Raji (cell line): ENCODE data around the gene PFN1.
A peak's percentile ranks its signal among the peaks of the same experiment; 100 is the strongest.

Source experiments
- POLR2A ChIP-seq: IDR thresholded peaks from 2 replicates; pipeline ENCODE4 v1.6.1; 2011; ENCODE audit warnings: low read depth, low read length, control low read depth; ENCODE audit not compliant: insufficient read depth

The PFN1 gene

DNA sequence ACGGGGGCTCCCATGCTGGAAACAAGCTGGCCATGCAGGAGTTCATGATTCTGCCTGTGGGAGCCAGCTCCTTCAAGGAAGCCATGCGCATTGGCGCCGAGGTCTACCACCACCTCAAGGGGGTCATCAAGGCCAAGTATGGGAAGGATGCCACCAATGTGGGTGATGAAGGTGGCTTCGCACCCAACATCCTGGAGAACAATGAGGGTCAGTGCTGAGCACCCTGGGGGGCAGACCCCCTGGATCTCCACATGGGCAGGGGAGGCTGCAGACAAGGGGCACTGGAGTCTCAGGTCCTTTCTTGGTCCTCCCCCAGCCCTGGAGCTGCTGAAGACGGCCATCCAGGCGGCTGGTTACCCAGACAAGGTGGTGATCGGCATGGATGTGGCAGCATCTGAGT is 6.8 kb upstream of the PFN1 start:
- no peak for TF ChIP-seq POLR2A

DNA sequence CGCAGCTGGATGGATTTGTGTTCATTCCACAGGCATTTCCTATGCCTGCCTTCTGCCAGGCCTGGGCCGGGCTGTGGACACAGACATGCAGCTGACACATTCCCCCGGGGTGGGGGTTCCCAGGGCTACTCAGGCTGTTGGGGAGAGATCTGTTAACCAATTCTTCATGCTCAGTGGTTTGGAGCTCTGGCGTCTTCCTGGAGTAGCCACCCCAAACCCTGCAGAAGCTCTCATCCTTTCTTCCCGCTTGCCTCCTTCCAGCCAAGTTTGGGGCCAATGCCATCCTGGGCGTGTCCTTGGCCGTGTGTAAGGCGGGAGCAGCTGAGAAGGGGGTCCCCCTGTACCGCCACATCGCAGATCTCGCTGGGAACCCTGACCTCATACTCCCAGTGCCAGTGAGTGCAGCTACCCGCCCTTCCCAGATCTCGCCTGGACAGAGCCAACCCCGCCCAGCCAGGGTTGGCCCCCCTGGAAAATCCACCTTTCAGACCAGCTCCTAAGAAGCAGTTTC is 5.2 kb upstream of the PFN1 start:
- TF ChIP-seq POLR2A: no peak

DNA sequence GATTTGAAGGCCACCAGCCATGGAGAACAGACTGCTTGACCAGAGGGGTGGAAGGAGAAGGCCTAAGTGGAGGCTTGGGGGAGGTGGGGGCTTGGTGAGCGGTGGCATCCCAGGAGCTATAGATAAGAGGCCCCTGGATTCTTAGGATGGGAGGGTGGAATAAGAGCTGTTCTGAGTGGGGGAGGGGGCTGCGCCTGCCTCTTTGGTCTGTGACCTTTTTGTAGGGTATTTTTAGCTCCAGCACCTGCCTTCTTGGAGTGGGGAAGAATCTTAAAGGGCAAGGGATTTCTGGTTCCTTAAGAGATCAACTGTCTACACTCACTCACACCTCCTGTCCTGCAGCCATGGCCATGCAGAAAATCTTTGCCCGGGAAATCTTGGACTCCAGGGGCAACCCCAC is 3.2 kb upstream of the PFN1 start:
- TF ChIP-seq POLR2A: no peak

DNA sequence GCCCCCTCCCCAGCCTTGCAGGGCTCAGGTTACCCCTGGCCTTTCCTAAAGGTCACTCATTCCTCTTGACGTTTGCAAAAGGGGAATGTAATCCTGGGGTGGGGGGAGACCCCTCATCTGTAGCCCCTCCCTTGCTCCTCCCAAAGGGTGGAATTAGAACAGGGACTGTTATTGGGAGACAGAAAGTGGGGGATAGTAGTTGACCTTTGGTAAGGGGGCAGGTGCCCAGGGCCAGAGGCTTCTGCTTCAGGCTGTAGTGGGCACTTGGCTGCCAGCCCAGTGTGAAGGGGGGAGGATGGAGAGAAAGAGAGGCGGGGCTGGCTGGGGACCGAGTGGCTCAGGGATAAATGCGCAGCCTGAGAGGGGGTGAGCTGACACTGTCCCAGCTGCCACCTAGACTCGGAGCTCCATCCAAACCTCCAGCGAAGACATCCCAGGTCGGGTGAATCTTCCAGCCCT is 2.4 kb upstream of the PFN1 start, which contains the start of gene ENO3:
Gene ENO3 (plus strand): TSS at position 374 of the 459 bp plus-strand sequence. CDS start 711 bp downstream, outside the sequence.
- TF ChIP-seq POLR2A: no peak

DNA sequence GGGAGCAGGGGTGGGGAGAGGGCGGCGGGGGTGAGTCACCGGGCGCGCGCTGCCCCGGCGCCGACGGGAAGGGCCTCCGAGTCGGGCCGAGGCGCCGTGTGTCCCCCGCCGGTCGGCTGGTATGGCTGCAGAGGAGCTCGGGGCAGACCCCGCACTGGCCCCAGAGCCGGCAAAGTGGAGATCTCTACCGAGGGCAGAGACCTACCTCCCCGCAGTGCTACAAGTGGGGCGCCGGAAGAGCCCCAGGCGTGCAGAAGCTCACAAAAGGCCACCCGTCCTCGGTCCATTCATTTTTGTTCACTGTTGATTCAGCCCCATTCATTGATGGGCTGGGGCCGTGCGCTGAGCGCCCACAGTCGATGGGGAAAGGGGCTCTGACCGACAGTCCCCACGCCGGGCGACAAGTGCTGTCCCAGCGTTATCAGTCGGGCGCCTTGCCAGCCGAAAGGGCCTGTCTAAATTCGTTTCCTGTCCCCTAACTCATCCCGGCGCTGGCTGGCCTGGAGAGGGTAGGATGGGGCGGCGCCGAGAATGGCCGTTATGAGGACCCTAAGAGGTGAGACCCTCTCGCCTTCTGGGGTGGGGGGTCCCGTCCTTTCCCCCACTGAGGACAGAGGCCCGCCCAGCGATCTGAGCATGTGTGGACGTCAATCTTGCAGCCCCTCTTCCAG is 1.9 kb upstream of the PFN1 start:
- TF ChIP-seq POLR2A: peak; percentile 62

DNA sequence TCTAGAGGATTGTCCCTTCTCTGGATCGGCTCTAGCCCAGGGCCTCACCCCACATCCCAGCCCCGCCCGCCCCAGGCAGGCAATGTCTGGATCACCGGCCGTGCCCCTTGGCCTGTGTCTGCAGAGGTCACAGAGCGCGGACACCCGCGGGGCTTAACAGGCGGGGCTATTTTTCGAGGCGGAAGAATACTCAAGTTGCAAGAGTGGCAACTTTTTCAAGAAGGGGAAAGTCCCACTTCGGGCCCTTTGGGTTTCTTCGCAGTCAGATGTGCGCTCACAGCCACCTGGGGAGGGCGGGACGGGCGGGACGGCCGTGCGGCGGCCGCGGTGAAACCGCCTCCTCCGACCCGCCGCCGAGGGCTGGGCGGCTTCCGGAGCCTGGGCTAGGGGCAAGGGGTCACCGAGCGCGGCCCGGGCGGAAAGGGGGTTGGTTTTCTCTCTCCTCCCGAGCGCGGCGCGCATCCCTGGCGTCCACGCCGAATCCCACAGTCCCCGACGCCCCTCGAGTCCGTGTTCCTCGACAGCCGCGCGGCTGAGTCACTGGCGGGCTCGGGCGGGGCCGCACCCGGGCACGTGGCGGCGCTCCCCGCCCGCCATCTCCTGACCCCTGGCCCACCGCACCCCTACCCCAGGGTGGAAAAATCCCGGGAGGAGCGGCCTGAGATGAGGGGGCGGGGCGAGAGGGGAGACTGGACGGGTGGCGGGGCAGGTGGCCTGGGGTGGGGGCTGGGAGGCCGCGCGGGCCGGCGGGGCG is 1.2 kb upstream of the PFN1 start:
- TF ChIP-seq POLR2A: peak; percentile 45

DNA sequence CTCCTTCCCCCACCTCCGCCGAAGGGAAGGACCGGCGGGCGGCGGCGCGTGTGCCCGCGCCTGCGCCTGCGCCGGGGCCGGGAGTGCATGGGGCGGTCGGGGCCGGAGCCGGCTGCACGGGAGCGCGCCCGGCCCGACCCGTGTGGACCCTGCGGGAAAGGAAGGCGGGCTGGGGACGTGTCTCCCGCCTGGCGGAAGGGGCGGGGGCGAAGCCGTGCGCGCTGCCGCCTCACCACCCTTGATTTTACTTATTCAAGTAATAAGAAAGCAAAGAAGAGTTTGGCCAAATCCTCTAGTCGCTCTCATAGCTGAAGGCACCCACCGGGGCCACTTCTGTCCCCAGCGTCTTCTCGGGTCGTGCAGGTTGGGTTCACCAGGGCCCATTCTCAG is 596 bp upstream of the PFN1 start:
- peak; percentile 16 for TF ChIP-seq POLR2A

DNA sequence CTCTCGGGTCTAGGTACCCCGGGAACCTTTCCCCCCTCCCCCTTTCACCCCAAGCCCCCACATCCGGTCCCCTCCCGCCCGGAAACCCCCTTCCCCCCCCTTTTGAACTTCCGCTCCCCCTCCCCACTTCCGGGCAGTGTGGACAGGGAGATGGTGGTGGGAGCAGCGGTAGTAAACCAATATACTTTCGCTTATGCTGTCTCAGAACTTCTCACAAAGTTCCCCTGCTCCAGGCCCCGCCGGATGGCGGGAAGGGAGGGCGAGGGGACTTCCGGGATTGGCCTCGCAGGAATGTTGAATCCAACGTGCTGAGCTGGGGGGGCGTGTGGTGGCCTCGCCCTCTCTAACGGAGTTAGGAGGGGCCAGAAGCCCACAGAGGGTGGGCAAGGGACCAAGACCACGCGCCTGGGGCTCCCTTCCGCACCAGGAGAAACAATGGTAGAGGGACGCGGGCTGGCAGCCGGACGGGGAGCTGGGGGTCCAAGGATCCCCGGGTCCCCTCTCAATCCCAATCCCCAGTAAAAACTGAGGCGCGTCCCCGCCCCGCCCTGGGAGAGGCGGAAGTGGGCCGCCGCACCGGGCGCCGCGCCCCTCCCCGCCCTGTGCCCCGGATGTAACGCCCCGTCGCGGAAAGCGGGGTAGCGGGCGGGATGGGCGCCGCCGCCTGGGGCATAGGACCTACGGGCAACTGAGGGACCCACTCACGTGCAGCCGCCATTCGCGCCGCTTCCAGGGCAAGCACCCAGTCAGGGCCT is 742 bp downstream of the PFN1 start:
- TF ChIP-seq POLR2A: peak; percentile 1; the same call in 1 of the 2 replicates

DNA sequence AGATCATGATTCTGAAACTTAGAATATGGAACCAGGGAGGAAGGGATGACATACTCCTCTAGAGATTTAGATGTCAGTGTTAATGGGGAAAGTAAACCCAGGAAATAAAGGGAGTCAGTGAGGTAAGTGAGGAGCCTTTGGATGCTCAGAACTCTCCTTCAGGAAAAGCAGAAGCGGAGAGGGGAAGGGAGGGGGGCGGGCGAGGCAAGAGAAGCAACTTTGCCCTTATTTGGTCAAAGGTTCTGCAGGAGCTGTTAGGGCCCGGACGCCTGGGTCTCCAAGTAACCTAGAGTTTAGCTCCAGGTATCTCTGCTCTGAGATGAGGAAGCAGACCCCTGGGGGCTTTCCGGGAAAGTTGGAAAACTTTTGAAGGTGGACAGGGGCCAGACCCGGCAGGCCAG is 1.3 kb downstream of the PFN1 start:
- TF ChIP-seq POLR2A: no peak

DNA sequence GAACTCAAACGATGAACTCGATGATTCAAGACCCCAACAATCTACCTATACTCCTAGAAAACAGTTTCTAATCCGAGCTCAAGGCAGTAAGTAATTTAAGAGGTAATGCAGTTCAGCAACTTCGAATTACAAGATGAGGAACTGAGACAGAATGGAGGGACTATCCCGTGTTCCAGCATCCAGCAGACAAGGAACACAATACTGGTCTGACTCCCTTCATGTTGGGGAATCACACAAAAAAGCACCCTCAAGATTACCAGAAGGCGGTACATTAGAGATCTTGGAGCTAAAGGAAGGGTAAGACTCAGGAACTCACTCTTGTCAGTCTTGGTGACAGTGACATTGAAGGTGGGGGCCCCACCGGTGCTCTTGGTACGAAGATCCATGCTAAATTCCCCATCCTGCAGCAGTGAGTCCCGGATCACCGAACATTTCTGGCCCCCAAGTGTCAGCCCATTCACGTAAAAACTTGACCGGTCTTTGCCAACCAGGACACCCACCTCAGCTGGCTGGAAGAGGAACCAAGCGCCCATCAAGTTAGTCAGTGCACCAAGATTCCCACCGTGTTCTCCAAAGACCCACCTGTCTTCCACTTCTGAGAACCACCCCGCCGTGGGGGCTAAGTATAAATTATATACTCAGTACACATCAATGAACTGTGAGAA is 1.9 kb downstream of the PFN1 start:
- no peak for TF ChIP-seq POLR2A

DNA sequence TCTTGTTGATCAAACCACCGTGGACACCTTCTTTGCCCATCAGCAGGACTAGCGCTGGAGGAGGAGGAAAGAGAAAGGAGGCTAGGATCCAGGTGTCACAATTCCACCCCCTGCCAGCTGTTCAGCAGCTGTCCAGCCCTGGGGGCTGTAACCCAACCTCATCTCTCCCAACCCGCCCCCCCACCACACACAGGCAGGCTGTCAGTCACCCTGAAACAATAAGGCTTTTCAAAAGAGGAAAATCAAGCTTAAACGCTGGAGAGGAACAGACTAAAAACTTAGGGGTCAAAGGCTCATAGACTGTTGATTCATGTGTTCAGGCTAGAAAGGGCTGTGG is 2.4 kb downstream of the PFN1 start:
- TF ChIP-seq POLR2A: no peak

DNA sequence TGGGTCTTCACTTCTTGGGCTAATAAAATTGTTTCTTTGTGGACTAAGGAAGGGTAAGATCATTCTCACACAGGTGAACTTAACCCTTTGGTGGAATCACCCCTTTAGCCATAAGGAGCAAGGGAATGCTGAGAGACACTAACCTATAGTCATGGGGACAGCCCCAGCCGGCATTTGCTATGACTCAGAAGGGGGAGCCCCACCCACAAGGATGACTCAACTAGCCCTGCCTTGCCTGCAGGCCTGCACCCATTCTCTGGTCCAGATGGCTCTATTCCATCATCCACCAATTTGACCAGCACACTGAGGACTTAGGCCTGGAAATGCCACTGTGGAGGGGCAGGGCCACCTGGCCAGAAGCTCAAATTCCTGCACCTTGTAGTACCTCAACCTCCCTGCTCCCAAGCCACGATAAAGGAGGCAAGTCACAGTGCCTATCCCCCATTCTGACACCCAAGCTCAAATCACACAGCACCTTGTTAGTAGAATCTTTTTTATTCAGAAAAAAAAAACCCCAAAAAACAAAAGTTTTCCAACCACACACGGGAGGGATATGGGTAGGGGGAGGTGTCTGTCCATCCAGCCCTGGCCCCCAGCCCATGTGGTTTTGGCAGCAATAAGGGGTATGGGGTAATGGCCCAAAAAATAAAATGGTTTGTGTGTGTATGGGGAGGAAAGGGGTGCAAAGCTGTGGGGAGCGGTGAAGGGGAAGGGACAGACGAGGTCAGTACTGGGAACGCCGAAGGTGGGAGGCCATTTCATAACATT is 3.0 kb downstream of the PFN1 start:
- TF ChIP-seq POLR2A: peak; percentile 59

DNA sequence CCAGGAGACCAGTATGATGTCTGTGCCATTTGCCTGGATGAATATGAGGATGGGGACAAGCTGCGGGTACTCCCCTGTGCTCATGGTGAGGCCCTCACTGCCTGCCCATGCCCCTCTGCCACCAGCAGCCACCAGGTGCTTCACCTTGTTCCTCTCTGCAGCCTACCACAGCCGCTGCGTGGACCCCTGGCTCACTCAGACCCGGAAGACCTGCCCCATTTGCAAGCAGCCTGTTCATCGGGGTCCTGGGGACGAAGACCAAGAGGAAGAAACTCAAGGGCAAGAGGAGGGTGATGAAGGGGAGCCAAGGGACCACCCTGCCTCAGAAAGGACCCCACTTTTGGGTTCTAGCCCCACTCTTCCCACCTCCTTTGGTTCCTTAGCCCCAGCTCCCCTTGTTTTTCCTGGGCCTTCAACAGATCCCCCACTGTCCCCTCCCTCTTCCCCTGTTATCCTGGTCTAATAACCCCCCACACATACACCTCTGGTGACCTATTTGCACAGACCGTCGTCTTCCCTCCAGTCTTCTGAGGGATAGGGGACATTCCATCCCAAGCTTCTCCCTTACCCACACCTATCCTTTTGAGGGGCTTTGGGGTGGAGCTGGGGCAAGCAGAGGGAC is 3.7 kb downstream of the PFN1 start:
- TF ChIP-seq POLR2A: 0 out of 2 replicates have a peak, but pooled peaks have one; percentile 11

DNA sequence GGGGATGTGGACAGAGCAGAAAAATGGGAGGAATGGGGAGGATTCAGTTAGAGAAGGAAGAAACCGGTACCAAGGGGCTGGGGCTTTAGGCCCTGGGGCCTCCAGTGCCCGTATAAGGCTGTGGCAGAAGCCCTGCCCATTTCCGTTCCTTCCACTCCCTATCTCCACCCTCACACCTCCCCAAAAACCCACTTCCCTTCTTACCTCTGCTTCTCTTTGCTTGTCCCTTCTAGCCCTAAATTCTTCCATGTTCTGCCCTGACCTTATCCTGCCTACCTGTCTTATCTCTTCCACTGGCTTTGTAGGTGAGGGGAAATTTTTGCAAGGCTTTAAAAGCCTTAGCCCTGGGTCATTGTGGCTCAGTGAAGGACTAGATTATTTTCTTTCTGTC is 4.2 kb downstream of the PFN1 start:
- TF ChIP-seq POLR2A: peak; percentile 37; the same call in 1 of the 2 replicates
